Keratinocyte (primary cell): Measurements from ENCODE around the gene CHD9.

Source experiments
- CTCF ChIP-seq, 3 experiments: IDR thresholded peaks in 1 of 3; conservative IDR thresholded peaks in 1 of 3; optimal IDR thresholded peaks in 1 of 3; 2 replicates in 2 of 3; 3 replicates in 1 of 3; pipeline versions ENCODE3 to v1.5.1; 2011; ENCODE audit warnings: low read length in 3 of 3, mild to moderate bottlenecking in 3 of 3, moderate library complexity in 2 of 3, control low read depth in 1 of 3, inconsistent platforms in 1 of 3; ENCODE audit not compliant: insufficient read depth in 2 of 3; ENCODE audit errors: extremely low read depth in 1 of 3
- EZH2 ChIP-seq: IDR thresholded peaks from one replicate; pipeline ENCODE4 v1.6.1; 2012; ENCODE audit warnings: inconsistent platforms, mild to moderate bottlenecking, low read length, moderate library complexity

- TF ChIP-seq CTCF (optimal IDR thresholded peaks at IDR 0.05 in 1 of 3, IDR thresholded peaks at IDR 0.05 in 1 of 3, conservative IDR thresholded peaks at IDR 0.05 in 1 of 3; ENCODE audit: extremely low read depth in 1 of 3, insufficient read depth in 2 of 3, low read length in 3 of 3), result no peak
- no peak for TF ChIP-seq EZH2
Observed at GRCh38 chr16:53043428-53043831, 11.4 kb upstream of the CHD9 start.
